ENCODE data around the gene PLPP1.

Gene PLPP1

GRCh38 chr5:55441954-55442353, 92.8 kb downstream of the PLPP1 start:
- DNase-seq: no peak

- no peak for DNase-seq
These were observed 93.5 kb downstream of the PLPP1 start for GRCh38 chr5:55441107-55441771.

GRCh38 chr5:55440188-55440646, 94.5 kb downstream of the PLPP1 start:
- DNase-seq: no peak

GRCh38 chr5:55438998-55439397, 95.8 kb downstream of the PLPP1 start:
- no peak for DNase-seq

- DNase-seq: no peak
These were observed 96.9 kb downstream of the PLPP1 start for GRCh38 chr5:55437859-55438206.

- no peak for DNase-seq
These were observed 97.3 kb downstream of the PLPP1 start for GRCh38 chr5:55437452-55437851.

- no peak for DNase-seq
These were observed 102.2 kb downstream of the PLPP1 start for GRCh38 chr5:55432549-55432948.

- DNase-seq: peak; percentile 47
These were observed 105.0 kb downstream of the PLPP1 start for GRCh38 chr5:55429613-55430253.

GRCh38 chr5:55429221-55429612, 105.5 kb downstream of the PLPP1 start:
- no peak for DNase-seq

- DNase-seq: peak; percentile 59
These were observed 107.6 kb downstream of the PLPP1 start for GRCh38 chr5:55427157-55427556.

- no peak for DNase-seq
These were observed 108.3 kb downstream of the PLPP1 start for GRCh38 chr5:55426455-55426854.

- no peak for DNase-seq
These were observed 113.7 kb downstream of the PLPP1 start for GRCh38 chr5:55421074-55421529.

GRCh38 chr5:55418994-55419968, 115.5 kb downstream of the PLPP1 start:
- peak; percentile 78 for DNase-seq

- DNase-seq: no peak
These were observed 118.5 kb downstream of the PLPP1 start for GRCh38 chr5:55416306-55416705.

GRCh38 chr5:55415071-55415470, 119.7 kb downstream of the PLPP1 start:
- DNase-seq: no peak

- DNase-seq: no peak
These were observed 121.1 kb downstream of the PLPP1 start for GRCh38 chr5:55413644-55414043.

- no peak for DNase-seq
These were observed 122.9 kb downstream of the PLPP1 start for GRCh38 chr5:55411876-55412275.

GRCh38 chr5:55410845-55411244, 123.9 kb downstream of the PLPP1 start:
- DNase-seq: no peak

GRCh38 chr5:55409775-55410174, 125.0 kb downstream of the PLPP1 start:
- DNase-seq: no peak

GRCh38 chr5:55407984-55408383, 126.8 kb downstream of the PLPP1 start:
- no peak for DNase-seq

- peak; percentile 28 for DNase-seq
These were observed 127.6 kb downstream of the PLPP1 start for GRCh38 chr5:55407059-55407684.

GRCh38 chr5:55406292-55406691, 128.5 kb downstream of the PLPP1 start:
- no peak for DNase-seq

GRCh38 chr5:55402199-55402598, 132.6 kb downstream of the PLPP1 start:
- no peak for DNase-seq

Measured in NCI-H2171 treated with DMSO at 0.1 percent for 48 hours (cell line).